HG03060 (cell line): Measurements from ENCODE around the gene ASB3.
"Not testable (repeated sequence)": the region's sequence is repeated elsewhere in the genome, so short reads cannot be mapped to it uniquely, and the experiment has no call there.

Experiments
- ATAC-seq: cut with Tn5 transposase; IDR thresholded peaks from one replicate; pipeline ENCODE4 v1.9.1; 2021; ENCODE audit warnings: low read depth, moderate number of reproducible peaks; ENCODE audit not compliant: unreplicated experiment

ASB3 gene

DNA sequence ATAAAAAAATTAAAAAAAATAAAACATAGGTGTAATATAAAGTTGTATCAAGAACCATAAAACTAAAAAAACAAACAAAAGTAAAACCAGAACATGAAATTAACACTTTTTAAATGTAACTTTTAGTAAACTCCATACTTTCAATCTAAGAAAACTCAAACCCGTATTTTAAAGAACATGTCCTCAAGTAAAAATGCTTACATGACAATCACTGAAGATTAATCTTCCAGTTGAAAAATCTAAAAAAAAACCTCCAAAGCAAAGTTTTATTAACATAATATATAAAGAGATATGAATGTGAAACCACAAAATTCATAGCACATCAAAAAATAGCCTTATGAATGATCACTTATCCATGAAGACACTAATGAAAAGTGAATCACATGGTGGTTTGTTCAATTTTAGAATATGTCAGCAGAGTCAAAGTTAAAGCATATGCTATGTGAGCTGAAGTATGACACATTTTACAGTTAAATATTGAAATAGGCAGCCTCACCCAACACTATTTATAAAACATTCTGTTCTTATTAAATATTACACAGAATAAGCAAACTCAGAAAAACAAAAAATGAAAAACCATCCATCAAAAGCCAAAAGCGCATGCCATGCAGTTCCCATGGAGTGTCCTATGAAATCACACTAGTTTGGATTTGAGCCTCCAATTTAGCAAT, 42.2 kb downstream of the ASB3 start:
- ATAC-seq, result no peak

DNA sequence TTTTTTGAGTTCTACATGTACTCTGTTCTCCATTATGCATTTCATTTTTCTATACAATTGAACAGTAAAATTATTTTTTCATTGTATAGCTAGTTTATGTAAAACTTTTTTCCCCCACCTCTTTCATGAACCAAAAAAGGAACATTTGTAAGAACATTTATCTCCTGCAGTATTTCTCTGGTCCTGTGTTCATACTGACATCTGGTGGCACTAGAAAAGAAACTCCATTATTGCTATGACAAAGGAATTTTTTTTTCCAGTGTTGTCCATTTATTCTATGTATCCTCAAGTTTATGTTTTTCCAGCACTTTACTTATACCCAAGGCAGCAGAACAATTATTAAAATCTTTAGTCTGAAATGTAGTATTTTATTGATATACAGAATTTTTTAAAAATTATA, 46.6 kb downstream of the ASB3 start:
- ATAC-seq, result no peak

- ATAC-seq, result no peak
These were observed 47.7 kb downstream of the ASB3 start for GRCh38 chr2:53739032-53739431.

DNA sequence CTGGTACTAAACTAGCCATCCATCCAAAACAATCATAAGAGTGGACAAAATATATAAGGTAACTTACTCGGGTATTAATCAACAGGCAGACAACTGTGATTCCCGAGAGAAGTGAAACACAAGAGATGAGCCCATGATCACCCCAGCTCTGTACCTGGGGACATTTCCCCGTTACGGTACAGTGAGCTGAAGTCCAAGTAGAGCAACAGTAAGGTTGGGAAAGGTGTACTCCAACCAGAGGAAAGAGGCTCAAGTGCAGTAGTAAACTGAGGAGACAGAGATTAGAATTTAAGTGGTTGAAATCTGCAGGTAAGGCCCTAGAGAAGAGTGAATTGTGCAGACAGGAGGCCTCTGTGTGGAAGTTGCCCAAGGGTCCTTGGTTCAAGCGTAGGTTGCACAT, 49.7 kb downstream of the ASB3 start:
- no peak for ATAC-seq

DNA sequence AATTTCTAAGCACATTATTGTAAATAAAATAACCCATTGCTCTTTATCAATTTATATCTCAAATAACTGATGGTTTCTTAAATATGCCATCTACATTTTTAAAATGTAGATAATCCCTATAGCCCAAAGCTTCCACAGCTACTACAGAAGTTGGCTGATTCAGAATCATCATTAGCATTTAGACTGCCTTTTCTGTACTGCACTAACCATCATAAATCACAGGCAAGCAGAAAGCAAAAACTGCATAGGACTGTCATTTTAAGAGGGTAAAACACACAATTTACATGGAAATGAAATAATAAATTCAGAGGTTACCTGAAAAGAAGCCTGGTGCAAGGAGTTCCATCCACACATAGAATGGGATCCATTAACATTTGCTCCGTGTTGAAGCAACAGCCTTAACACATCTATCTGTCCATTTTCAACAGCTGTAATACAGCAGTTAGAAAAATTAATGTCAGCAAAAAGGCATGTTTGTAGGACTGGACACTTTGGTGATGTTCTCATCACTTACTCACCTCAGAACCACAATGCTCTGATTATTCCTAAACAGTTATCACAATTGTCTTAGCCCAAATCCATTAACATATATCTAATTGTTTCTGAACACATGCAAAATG, 57.5 kb downstream of the ASB3 start:
- ATAC-seq, result no peak

DNA sequence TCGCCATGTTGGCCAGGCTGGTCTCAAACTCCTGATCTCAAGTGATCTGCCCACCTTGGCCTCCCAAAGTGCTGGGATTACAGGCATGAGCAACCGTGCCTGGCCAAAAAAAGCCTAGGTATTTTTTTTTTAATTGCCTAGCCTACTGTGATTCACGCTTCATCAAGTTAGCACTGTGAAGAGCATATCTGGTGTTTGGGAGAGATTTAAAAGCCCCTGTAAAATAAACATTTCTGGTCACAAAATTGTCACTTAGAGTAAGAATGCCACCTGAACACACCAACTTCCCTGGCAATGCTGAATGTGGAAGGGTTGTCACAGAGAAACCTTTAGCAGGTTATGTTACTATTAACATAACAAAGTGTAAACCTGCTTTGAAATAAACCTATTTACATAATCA, 58.8 kb downstream of the ASB3 start:
- no peak for ATAC-seq

- ATAC-seq, result no peak
These were observed 61.1 kb downstream of the ASB3 start for GRCh38 chr2:53725662-53726061.

DNA sequence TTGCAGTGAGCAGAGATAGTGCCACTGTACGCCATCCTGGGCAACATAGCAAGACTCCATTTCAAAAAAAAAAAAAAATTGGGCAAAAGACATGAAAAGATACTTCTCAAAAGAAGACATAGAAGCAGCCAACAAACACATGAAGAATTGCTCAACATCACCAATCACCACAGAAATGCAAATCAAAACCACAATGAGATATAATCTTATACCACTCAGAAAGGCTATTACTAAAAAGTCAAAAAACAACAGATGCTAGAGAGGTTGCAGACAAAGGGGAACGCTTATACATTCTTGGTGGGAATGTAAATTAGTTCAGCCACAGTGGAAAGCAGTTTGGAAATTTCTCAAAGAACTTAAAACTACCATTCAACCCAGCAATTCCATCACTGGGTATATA, 62.2 kb downstream of the ASB3 start:
- ATAC-seq, result no peak

DNA sequence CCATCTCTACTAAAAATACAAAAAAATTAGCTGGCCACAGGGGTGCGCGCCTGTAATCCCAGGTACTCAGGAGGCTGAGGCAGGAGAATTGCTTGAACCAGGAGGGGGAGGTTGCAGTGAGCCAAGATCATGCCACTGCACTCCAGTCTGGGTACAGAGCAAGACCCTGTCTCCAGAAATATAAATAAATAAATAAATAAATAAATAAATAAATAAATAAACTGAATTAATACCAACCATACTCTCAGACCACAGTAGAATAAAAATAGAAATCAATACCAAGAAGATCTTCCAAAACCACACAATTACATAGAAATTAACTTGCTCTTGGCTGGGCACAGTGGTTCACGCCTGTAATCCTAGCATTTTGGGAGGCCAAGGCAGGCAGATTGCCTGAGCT, 65.8 kb downstream of the ASB3 start:
- not testable (repeated sequence) for ATAC-seq

DNA sequence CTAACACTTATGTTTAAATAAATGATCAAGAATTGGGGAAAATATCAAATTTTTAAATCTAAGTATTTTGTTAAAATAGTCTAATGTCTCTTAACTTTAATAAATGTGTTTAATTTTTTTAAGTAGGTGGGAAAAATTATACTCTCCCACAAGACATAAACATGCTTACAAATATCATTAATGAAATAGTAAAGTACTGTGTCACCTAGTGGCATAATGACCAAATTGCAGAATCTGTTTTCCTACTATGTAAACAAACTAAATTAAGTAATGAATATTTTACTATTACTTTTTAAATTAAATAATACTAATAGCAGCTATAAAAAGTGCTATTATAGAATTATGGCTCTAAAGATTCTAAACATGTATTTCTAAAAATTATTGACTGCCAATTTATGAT, 71.2 kb downstream of the ASB3 start:
- no peak for ATAC-seq

DNA sequence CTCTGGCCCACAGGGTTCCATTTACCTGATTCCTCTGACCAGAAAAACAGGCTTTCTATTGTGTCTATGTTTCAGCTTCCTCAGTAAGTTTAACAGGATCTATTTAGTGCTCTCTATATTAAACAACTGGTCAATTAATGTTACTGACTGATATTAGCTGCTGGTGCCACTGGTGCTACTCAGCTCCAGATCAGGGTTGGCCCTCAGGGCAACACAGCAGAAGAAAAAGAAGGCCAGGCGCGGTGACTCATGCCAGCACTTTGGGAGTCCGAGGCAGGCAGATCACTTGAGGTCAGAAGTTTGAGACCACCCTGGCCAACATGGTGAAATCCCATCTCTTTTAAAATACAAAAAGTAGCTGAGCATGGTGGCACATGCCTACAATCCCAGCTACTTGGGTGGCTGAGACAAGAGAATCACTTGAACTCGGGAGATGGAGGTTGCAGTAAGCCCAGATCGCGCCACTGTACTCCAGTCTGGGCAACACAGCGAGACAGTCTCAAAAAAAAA, 75.4 kb downstream of the ASB3 start:
- no peak for ATAC-seq

GRCh38 chr2:53708988-53709387, 77.8 kb downstream of the ASB3 start:
- no peak for ATAC-seq

DNA sequence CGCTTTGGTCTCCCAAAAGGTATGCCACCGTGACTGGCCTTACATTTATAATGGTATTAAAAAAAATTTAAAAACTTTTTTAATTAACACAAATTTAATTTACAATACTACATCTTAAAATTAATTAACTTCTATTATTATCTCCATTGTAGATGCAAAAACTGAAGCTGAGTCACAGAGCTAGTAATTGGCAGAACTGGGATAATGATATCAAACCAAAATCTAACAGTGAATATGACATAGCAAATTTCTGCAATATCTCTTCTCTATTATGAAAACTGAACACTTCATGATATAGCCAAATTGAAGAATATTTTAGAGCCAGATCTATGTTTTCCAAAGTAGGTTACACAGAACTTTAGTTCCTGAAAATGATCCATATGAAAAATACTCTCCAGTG, 85.5 kb downstream of the ASB3 start:
- ATAC-seq, result no peak

GRCh38 chr2:53697686-53698085, 89.1 kb downstream of the ASB3 start:
- ATAC-seq, result no peak

GRCh38 chr2:53697092-53697491, 89.7 kb downstream of the ASB3 start:
- ATAC-seq, result no peak

GRCh38 chr2:53695575-53695974, 91.2 kb downstream of the ASB3 start:
- ATAC-seq, result no peak

DNA sequence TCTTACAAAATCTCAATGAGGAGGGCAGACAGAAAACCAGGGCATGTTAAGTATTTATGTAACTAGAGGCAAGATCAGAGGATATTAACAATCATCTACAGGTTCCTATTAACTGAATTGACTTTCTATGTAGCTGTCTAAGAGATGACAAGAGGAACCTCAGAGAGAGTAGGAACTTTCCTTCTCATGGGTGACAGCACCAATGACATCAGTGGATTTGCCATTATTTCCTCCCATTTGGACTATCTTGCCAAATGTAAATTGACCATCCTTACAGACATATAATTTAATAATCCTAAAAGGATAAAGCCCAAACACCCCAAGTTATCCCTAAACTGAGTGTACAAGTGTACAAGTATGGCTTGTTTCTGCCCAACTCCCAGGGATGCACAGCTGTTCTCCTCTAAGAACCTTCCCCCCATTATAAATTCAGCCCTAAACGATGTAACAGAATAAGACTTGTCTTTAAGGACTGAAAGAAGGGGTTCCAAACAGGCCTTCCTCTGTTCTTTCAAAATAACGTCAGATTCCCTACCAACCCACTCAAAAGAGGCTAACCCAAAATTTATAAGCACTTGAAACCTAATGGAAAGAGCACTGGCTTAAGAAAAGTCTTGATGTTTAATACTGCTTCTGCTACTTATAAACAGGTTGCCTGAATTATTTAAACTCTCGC, 92.5 kb downstream of the ASB3 start:
- no peak for ATAC-seq

GRCh38 chr2:53690876-53691275, 95.9 kb downstream of the ASB3 start:
- ATAC-seq, result no peak

DNA sequence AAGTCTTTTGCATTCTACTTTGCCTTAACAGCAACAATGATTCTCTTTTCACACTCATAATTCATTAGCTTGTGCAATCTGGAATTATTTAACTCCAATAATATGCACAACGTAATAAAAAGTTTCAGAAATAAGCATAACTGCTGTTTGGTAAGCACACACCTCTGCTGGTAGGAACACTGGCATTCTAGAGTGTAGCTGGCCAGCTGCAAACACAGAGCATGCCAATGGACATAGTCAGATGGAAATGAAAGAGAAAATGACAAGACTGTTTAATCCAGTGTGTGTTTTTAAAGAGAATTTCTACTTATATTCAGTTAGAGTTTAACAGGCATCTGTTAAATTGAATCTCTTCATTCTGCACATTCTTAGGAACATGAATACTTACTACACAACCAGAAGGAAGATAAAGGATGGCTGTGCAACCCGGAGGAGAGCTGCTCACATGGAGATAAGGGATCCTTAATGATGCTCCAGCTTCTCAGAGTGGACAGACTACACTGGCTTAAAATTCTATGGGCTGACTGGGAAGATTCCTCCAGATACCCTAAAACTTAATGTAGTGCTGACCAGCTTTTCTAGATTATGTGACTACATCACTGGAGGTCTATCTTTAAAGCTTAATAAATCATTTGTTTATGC, 113.8 kb downstream of the ASB3 start:
- ATAC-seq, result no peak

DNA sequence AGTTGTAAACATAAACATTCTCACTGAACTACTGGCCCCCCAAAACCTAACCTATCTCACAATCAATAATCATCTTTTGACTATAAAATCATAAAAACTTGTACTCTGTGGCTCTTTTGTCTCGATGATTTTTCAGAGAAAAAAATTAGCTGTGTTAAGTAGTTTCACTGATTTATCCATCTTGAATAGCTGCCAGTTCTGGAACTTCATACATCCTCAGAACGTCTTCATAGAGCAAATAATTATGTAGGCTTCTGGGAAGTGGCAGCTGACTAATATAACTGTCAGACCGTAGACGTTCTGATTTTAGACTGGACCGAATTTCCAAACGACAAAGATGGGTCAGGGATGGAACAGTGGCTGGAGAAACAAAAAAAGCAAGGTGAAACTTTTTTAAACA, 116.4 kb downstream of the ASB3 start:
- ATAC-seq, result no peak

GRCh38 chr2:53668624-53669026, 118.1 kb downstream of the ASB3 start:
- ATAC-seq, result no peak
